NCI-H1694 (cell line): ENCODE measurements around the gene BCAN.
"Not testable (repeated sequence)": the region's sequence is repeated elsewhere in the genome, so short reads cannot be mapped to it uniquely, and the experiment has no call there.

Experiments used
- DNase-seq: peaks from one replicate; lab custom pipeline; 2025; lab: John Stamatoyannopoulos, UW

The BCAN gene

DNA sequence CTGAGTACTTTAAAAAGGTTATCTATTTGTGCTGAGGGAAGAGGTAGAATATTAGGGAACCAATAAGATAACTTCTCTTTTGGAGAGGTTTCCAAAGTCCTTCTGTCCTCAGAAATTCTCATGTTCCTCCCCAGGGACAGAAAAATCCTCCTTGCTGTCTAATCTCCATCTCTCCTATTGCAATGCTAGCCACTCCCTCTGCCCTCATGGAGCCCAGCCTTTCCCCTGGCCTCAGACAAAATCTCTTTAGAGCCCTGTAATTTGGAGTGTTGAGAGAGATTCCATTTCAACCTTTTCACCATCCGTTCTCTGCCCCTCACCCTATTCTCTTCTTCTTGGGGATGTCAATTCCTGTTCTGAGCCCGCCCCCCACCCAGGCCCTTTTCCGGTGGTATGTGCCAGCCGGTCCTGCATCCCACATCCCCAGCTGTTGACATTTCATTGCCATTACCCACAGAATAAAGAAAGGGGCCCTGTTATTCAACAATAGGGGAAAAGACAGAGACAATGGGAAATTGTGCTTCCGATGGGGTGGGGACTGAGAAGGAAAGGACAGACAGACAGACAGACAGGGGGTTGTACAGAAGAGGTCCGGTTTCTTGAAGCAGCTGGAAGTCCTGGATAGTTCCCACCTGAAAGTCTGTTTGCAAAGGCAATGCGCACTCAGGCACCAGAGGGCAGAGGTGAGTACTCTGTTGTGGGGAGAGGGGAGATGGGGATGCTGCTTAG lies 22.9 kb upstream of the BCAN start, which contains the start of gene HAPLN2:
HAPLN2 (plus strand) TSS at position 563 of the 729 bp plus-strand sequence. CDS start 4,076 bp downstream, outside the sequence.
- DNase-seq: peak; percentile 75

DNA sequence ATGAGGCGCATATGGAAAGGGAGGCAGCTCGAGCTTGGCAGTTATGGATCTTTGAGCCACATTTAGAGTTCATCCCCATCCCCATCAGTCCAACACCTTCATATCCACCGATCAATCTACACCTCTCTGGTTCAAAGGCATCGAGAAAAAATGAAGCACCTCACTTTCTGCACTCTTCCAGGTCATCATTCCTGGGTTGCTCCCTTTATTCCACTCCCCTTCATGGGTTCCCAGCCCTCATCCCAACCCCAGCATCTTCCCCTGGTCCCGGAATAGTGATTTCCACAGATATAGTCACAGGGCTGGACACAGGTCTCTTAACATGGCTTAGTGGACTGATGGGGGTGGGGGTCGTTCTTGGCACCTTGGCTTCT lies 22.3 kb upstream of the BCAN start:
- DNase-seq: no peak

DNA sequence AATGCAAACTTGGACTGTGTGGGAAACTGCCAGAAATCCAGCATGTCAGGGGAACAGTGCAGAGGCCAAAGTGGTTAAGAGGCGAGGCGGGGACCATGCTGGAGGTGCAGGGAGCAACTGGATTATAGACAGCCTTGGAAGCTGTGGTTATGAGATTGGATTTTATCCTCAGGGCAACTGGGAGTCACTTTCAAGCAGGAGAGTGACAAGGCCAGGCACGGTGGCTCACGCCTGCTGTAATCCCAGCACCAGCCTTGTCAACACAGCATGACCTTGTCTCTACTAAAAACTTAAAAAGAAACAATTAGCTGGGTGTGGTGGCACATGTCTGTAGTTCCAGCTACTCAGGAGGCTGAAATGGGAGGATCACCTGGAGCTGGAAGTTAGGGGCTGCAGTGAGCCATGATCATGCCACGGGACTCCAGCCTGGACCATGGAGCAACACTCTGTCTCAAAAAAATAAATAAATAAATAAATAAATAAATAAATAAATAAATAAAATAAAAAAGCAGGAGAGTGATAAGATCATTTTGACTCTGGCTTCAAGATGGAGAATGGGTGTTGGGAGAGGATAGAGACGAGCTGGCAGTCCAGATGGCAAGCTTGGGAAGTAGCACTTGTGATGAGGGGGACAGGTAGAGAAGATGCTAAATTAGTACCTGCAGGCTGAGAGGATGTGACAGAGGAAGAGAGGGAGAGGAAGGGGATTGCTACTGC lies 19.2 kb upstream of the BCAN start:
- no peak for DNase-seq

DNA sequence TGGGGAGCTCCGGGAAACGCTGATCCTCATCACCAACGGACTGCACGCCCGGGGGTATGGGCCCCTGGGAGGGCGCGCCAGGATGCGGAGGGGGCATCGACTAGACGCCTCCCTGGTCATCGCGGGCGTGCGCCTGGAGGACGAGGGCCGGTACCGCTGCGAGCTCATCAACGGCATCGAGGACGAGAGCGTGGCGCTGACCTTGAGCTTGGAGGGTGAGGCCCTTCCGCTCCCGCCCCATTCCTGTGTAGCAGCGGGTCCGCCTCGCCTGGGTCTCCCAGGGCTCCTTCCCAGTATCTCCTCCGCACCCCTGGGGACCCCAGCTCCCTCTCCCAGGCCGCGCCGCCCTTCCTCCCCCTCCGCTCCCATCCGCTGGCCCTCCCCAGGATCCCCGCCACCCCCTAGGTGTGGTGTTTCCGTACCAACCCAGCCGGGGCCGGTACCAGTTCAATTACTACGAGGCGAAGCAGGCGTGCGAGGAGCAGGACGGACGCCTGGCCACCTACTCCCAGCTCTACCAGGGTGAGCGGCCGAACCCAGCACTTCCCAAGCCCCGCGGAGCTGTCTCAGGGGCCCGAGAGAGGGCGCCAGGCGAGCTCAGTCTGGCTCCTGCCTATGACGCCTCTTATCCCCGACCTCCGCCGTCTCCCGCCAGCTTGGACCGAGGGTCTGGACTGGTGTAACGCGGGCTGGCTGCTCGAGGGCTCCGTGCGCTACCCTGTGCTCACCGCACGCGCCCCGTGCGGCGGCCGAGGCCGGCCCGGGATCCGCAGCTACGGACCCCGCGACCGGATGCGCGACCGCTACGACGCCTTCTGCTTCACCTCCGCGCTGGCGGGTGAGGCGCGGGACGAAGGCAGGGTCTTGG lies 17.7 kb upstream of the BCAN start:
- DNase-seq: peak; percentile 69

DNA sequence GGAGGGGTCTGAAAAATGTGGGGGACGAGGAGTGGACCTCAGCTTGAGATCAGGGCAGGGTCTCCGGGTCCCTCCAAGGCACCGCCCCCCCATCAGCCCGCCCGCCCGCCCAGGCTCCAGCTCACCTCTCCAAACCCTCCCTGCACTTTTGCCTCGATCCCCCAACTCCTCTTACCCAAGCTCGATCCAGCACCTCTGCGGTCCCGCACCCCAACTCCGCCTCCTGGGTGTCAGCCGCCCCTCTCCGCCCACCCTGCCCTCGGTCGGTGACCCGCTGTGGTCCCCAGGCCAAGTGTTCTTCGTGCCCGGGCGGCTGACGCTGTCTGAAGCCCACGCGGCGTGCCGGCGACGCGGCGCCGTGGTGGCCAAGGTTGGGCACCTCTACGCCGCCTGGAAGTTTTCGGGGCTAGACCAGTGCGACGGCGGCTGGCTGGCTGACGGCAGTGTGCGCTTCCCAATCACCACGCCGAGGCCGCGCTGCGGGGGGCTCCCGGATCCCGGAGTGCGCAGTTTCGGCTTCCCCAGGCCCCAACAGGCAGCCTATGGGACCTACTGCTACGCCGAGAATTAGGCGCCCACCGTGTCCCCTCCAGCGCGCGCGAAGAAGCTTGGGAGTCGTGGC lies 17.0 kb upstream of the BCAN start:
- peak; percentile 32 for DNase-seq

DNA sequence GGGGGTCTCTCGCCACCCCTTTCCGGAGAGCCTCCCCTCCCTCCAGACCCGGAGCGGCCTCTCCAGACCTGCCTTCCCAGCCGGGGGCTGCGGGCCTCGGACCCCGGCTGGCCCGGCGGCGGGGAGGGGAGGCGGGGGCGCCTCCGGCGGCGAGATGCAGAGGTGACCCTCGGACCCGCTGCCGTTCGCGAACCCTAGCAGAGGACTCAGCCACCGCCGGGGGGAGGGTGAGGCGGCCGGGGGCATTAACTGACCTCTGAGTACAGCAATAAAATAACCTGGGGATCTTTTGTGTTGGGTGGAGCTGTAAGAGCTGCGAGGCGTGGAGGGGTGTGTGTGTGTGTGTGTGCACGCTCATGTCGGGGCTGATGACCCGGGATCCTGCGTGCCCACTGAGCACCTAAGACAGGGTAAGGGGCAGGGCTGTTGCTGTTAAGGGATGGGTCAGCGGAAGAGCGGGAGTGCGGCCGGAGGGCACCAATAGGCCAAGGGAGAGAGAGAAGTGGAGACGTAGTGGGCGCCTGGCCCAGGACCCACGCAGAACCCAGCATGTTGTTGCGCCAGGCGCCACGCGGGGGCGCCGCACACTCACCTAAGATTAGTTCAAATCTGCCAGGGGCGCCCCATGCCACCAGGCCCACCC lies 16.4 kb upstream of the BCAN start:
- DNase-seq: peak; percentile 87

DNA sequence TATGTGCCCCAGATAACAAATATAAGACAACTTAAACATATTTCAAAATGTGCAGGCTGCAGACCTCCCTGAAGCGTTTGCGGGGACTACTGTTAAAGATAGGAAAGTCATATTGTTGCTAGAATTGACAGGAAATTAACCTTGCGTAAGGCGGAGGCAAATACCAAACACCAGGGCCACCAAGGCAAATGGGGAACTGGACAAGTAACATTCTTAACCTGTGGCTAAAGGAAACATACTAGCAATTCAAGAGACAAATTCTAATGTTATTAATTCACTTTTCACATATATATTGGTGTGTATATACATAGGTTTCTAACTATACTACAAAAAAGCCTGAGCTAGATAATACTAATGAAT lies 15.9 kb upstream of the BCAN start:
- DNase-seq: no peak

DNA sequence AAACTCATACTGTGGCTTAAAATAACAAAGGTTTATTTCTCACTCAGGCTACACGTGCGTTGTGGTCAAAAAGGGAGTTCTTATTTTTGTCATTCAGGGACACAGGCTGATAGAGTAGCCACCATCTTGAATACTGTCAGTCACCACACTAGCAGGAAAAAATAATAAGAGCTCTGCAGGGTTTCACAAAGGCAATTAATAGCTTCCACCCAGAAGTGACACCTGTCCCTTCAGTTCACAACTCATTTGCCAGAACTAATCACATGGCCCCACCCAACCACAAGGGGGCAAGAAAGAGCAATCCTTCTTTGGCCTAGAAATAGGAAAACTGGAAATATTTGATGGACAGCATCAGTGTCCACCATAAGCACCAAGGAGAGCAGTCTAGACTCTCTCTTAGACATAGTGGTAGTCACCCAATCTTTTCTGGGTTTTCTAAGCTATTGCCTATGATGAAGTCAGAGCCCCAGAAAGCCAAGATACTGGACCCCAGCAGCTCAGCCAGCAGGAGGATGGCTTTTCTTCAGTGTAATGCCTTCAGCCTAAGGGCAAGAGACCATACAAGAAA lies 14.5 kb upstream of the BCAN start:
- peak; percentile 91 for DNase-seq

DNA sequence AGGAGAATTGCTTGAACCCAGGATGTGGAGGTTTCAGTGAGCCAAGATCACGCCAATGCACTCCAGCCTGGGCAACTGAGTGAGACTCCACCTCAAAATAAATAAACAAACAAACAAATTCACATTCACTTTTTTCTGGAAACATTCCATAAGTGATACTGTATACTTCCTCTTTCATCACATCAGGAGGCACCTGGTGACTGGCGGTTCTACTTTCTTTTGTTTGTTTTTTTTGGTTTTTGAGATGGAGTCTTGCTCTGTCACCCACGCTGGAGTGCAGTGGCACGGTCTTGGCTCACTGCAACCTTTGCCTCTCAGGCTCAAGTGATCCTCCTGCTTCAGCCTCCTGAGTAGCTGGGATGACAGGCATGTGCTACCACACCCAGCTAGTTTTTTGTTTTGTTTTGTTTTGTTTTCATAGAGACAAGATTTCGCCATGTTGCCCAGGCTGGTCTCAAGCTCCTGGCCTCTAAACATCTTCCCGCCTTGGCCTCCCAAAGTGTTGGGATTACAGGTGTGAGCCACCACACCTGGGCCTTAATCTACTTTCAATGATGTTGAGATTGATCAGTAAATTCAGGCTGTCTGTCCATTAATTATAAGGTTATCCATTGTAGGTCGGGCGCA lies 12.0 kb upstream of the BCAN start:
- no peak for DNase-seq

DNA sequence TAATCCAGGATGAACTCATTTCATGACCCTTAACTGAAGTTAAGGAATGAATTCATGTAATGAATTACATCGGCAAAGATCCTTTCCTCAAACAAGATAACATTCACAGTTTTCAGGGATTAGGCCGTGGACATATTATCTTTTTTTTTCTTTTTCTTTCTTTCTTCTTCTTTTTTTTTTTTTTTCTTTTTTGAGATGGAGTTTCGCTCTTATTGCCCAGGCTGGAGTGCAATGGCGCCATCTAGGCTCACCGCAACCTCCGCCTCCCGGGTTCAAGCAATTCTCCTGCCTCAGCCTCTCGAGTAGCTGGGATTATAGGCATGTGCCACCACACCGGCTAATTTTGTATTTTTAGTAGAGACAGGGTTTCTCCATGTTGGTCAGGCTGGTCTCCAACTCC lies 10.8 kb upstream of the BCAN start:
- not testable (repeated sequence) for DNase-seq

DNA sequence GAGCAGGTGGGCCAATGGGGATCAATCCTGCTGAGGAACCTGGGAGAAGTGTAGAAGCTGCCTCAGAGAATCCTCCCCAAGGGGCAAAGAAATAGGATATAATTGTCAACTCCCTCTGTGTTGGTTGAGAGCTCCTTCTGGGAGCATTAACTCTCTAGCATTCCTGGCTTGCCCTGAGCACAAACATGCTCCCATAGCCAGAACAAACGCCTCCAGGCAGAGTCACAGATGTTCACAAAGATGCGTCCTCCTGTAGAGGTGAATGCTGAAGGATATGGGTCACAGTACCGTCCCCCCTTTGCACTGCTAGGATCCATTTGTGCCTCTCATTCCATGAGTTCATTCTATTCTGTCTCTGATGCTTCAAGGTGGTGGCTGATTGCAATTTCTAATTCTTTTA lies 9.6 kb upstream of the BCAN start:
- DNase-seq: no peak

DNA sequence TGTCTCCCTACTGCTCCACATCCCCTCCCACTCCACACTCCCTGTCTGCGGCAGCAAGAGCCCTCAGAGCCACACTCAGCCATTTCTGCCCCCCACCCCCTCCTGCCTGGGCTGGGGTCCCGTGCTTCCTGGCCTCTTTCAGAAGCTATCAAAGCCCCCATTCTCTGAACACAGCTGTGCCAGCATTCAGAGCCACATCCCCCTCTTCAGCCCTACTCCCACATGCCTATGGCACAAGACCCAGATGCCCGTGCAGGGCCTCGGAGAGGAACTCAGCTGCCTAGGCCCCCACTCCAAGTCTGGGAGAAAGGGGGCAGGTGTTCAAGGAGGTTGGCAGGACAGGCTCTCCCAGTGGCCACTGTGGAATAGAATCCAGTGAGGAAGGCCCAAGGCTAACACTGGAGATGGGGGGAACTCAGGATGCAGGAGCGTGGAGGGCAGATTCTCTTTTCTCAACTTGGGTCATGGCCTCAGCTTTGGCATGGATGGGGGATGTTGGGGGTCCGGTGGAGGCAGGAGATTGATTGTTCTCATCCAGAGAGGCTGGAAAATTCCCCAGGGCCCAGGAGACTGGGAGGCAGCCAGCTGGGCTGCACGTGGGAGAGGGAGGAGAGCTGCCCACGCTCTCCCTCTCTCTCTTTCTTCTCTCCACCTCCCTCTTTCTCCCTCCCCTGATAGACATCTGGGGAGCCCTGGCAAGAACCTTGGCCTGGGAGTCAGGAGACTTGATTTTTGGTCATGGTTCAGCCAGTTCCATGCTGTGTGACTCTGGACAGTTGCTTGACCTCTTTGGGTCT lies 3.5 kb upstream of the BCAN start:
- DNase-seq: no peak

DNA sequence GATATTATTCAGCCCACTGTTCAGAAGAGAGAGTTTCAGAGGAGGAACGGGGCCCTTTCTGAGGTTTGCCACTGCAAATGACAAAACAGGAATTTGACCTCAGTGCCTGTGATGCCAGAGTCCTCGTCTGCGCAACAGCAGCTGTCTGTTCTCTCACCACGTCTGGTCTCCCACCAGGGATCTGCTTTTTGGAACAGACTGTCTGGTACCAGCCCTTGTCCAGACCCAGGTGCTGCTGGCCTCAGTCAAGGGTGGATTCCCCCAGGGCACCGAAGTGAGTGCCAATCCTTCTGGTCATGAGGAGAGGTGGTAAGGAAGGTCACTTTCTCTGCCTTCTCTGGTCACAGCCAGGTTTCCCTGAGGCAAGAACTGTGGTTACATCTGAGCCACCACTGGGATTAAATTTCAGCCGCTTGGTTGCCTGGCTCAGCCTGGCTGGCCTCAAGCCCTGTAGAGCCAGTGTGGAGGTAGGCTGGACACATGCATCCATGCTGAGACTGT lies 2.3 kb upstream of the BCAN start:
- DNase-seq: no peak

DNA sequence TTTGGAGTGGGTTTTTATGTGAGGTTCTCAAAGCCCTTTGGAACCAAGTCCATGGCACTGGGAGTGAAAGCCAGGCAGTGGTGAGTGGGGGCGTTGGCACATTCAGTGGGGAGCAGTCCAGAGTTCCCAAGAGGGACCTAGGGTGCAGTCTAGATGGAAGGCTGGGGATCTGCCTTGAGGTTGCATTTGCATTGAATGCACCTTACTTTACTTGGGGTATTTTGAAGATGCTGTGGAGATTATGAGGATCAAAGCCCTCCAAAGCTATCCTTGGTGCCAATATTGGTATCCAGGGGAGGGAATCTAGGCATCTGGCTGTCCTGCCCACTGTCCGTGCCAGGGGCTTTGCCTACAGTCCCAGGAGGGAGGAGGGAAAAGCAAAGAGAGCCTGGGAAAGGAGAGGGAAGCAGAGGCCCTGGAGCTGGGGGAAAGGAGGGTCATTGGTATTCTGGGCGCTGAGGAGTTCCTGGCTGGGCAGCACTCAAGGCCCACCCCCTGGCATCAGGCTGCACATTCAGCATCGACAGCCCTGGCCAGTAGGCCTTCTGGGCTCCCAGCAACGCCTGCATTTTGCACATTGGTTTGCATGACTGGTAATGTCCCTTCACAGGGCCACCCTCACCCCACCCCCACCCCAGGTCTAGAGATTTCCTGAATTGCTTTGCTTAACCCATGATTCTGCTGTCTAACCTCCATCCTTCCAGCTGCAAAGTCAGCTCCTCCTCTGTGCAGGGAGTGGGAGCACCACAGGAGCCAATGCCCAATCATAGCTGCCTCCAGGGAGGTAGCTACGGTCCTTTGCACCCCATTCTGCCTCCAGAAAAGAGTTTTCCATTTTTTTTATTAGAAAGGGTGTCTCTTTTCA lies 843 bp upstream of the BCAN start:
- no peak for DNase-seq

DNA sequence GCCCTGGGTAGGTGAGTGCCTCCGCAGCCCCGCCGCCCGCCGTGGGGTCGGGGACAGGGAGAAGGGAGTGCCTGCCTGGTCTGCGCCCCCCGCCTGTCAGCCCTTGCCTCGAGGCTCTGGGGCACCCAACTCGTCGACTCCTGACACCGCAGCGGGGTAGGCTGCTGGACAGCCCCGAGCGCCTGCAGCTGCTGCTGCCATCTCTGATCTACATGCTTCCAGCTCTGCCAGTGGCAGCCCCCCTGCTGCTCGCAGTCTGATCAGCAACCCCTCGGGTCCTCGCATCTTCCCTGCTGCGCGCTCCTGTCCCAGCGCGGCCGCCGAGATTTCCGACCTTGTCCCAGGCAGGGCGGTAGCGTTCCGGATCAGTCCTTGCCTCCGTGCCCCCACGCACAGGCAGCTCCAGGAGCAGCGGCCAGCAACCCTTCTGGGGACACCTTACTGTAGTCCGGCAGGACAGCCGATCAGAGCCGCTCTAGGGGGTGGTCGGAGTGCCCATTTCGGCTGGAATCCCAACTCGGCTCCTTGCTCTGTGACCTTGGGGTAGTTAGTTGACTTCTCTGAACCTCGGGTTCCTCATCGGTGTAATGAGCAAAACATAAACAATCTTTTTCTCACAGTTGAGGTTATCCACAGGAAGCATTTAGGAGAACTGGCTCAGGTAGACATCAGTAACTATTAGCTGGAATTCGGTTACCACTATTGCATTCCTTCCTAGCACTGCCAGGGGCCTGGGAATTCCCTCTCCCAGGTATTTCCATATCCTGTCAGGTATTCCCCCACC lies 540 bp downstream of the BCAN start:
- no peak for DNase-seq

DNA sequence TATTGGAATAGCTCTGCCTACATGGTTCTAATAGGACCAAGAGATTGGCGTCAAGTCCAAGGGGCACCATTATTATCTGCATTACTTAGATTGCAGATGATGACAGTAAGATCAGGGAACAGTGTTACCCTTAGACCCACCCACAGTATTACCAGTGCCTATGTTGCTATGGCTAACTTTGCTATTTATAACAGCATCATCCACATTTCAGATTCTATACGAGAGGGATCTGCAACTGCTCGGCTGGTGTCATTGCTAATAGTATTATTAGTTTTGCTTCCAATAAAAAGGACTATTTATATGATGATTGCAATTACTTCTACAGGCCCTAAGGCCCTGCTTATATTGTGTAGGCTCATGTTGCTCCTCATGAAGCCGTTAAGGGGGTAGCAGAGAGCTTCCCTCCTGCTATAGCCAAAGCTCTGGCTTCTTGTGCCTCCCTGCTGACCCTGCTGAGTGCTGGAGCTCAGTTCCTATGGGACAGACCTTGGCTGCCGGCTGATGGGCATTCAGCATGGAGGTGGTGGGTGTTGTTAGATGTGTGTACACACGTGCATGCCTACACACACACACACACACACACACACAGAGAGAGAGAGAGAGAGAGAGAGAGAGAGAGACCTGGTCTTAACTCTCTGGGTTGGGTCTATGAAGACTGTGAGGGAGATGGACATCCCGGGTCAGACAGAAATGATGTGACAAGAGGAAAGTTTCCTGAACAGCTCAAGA lies 1.3 kb downstream of the BCAN start:
- no peak for DNase-seq

DNA sequence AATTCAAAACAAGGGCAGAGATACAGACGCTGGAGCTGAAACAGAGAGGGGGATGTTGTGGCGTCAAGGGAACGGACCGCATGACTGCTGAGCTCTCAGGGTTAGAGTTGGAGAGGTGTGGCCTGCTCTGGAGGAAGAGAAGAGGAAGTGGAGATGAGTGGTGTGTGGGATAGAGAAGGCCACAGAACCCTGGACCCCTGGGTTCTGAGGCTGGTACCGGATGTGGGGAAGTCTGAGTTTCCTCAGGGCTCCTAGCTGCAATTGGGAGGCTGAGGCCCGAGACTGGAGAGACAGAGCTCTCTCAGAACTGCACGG lies 1.8 kb downstream of the BCAN start:
- no peak for DNase-seq

DNA sequence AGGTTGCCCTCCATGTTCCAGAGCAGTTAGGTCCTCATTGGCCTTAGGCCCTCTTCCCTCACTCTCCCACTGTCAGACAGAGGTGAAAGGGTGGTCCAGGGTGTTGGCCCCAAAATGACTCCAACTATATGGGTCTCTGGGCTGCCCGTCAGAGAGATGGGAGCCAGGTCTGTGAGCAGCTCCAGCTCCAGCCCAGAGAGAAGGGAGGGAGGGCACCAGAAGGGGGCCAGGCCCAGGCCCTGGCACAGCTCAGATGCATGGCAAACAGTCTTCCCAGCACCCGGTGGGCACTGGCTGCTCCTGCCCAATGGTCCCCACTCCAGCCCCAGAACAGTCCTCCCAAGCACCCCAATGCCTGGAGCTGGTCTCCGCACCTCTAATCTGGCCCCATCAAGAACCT lies 2.2 kb downstream of the BCAN start:
- no peak for DNase-seq
